ENCODE data around the gene SULF2.

DNA sequence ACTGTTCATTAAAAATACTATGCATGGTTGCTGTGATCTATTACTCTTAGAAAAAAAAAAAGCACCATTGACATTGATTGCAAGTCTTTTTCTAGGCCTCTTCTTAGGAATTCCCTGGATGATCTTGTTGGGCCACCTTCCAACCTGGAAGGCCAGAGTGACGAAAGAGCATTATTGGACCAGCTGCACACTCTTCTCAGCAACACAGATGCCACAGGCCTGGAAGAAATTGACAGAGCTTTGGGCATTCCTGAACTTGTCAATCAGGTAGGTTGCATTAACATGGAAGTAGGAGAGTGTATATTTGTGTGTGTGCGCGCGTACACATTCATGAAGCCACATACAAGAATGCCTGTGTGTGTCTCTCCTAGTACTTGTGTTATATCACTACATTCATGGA lies 143.2 kb downstream of the SULF2 start:
- TF ChIP-seq, protein P1, sequence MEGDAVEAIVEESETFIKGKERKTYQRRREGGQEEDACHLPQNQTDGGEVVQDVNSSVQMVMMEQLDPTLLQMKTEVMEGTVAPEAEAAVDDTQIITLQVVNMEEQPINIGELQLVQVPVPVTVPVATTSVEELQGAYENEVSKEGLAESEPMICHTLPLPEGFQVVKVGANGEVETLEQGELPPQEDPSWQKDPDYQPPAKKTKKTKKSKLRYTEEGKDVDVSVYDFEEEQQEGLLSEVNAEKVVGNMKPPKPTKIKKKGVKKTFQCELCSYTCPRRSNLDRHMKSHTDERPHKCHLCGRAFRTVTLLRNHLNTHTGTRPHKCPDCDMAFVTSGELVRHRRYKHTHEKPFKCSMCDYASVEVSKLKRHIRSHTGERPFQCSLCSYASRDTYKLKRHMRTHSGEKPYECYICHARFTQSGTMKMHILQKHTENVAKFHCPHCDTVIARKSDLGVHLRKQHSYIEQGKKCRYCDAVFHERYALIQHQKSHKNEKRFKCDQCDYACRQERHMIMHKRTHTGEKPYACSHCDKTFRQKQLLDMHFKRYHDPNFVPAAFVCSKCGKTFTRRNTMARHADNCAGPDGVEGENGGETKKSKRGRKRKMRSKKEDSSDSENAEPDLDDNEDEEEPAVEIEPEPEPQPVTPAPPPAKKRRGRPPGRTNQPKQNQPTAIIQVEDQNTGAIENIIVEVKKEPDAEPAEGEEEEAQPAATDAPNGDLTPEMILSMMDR (CRISPR knock-in tag; IDR thresholded peaks at IDR 0.05), result no peak
- TF ChIP-seq SMAD1 (CRISPR knock-in tag; IDR thresholded peaks at IDR 0.05; ENCODE audit: borderline replicate concordance, low read depth) (no peak), NR2F2 (IDR thresholded peaks at IDR 0.05; ENCODE audit: borderline replicate concordance, low read depth) (no peak), HMGA1 (CRISPR knock-in tag; conservative IDR thresholded peaks at IDR 0.05) (no peak), GATAD2A (CRISPR knock-in tag; IDR thresholded peaks at IDR 0.05) (no peak)

All from HepG2 (cell line).